A673 (cell line): ENCODE measurements around the gene SPON1.

Experiments
- CTCF ChIP-seq: fragments of 300-800, 200-600 bp; sonication (generic); conservative IDR thresholded peaks from 2 replicates; pipeline ENCODE4 v1.5.1; 2017; ENCODE audit warnings: low read depth, mild to moderate bottlenecking, antibody characterized with exemption, low read length, moderate library complexity, mixed read lengths
- EZH2 ChIP-seq: fragments of 200-600 bp; sonication (generic); IDR thresholded peaks from 2 replicates; pipeline ENCODE4 v1.6.1; 2017; ENCODE audit warnings: borderline replicate concordance, low read depth, mild to moderate bottlenecking, mixed read lengths, antibody characterized with exemption, low read length; ENCODE audit not compliant: poor library complexity, severe bottlenecking

GRCh38 chr11:14107050-14107430 lies 144.5 kb downstream of the SPON1 start:
- TF ChIP-seq CTCF (no peak), EZH2 (no peak)
